ENCODE results near the gene DDHD1.
"Not testable (repeated sequence)": the region's sequence is repeated elsewhere in the genome, so short reads cannot be mapped to it uniquely, and the experiment has no call there.

The DDHD1 gene

DNA sequence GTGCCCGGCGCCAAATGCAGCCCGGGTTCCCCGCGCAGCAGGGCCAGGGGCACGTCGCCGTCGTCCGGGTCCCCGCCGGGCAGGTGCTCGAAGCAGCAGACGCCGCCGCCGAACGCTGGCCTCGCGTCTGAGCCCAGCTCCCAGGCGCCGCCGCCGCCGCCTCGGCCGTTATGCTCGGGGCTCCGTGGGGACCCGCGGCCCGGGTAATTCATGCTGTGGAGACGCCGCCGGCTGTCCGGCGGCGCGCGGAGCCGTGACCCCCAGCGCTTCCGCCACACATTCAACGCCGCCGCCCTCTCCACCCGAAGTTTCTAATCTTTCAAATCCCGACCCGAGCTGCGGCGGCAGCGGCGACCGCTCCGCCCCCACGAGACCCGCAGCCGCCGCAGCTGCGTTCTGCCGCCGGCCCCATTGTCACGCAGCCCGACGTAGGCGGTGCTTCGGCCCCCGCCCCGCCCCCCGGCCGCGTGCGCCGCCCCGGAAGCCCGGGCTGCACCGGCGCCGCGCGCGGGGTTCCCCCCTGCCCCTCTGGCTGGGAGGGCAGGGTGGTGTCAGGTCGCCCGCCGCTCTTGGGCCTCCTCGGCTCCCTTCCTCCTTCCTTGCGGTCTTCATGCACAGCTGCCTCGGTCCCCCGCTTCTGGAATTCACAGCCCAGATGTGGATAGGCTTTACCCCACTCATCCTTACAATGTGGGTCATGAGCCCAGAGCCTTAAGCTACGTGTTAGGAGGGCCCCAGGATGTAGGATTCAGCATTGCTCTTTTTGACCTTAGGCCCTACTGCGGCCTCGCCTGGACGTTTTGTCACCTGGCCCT is at the start of gene DDHD1:
DDHD1 (minus strand) TSS at position 437 of the 815 bp plus-strand sequence; CDS start at position 212, 225 bp downstream.
- DNase-seq (ENCODE audit: extremely low spot score, insufficient read length, low read depth) (peak; percentile 86), FAIRE-seq (peak; percentile 74)

DNA sequence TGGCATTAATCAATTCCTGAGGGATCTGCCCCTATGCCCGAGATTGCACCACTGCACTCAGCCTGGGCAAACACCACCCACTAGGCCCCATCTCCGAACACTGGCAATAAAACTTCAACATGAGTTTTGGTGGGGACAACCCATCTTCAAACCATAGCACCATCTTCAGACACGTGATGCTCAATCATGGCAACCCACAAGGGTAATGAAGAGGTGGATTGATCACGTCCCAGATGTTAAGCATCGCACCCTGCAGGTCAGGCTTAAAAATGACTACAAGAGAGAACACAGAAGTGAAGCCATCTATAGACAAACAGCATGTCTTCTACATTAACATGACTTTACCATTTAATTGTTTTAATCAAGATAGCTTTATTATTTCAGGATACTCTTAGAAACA is 42.8 kb upstream of the DDHD1 start:
- DNase-seq (ENCODE audit: extremely low spot score, insufficient read length, low read depth) (no peak), FAIRE-seq (no peak)

GRCh38 chr14:53193193-53193592 is 40.1 kb upstream of the DDHD1 start:
- DNase-seq (ENCODE audit: extremely low spot score, insufficient read length, low read depth), result no peak
- FAIRE-seq, result no peak

- FAIRE-seq (no peak), DNase-seq (ENCODE audit: extremely low spot score, insufficient read length, low read depth) (no peak)
Observed at GRCh38 chr14:53192052-53192760, 39.1 kb upstream of the DDHD1 start.

GRCh38 chr14:53190938-53191337 is 37.8 kb upstream of the DDHD1 start:
- FAIRE-seq, result peak; percentile 35
- no peak for DNase-seq (ENCODE audit: extremely low spot score, insufficient read length, low read depth)

DNA sequence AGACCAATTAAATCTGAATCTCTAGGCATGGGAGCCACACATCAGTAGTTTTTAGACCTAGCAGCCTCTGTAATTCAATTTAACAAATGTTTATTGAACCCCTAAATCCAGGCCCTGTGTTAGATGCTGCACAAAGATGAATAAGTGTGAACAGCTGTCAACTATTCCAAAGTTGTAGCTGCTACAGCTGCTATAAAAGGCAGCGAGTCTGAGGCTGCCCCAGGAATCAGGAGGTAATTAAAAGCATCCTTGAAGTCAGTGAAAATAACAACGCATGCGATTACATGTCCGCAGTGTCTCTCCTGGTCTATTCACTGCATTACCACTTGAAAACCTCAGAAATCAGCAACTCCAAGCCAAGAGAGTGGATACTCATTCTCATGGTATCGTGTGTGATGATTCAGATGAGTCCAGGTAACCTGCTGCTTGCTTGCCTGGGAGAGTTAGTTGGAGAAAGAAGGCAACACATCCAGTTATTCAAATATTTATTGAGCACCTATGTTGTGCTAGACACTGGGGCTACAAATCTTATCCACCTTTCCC is 34.9 kb upstream of the DDHD1 start:
- FAIRE-seq (no peak), DNase-seq (ENCODE audit: extremely low spot score, insufficient read length, low read depth) (no peak)

GRCh38 chr14:53186532-53186931 is 33.4 kb upstream of the DDHD1 start:
- DNase-seq (ENCODE audit: extremely low spot score, insufficient read length, low read depth), result no peak
- no peak for FAIRE-seq

DNA sequence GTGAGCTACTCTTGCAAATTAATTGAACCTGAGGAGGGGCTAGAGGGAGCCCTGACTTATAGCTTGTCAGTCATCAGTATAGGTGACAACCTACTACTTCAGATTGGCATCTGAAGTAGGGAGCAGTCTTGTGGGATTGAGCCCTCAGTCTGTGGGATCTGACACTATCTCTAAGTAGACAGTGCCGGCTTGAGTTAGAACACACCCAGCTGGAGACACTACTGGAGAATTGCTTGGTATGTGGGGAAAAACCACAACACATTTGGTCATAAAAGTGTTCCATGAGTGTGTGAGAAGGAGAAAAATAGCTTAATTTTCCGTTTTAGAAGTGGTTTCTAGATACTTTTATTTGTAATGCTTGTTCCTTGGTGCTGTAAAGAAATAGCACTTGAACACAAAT is 30.5 kb upstream of the DDHD1 start:
- FAIRE-seq (no peak), DNase-seq (ENCODE audit: extremely low spot score, insufficient read length, low read depth) (no peak)

DNA sequence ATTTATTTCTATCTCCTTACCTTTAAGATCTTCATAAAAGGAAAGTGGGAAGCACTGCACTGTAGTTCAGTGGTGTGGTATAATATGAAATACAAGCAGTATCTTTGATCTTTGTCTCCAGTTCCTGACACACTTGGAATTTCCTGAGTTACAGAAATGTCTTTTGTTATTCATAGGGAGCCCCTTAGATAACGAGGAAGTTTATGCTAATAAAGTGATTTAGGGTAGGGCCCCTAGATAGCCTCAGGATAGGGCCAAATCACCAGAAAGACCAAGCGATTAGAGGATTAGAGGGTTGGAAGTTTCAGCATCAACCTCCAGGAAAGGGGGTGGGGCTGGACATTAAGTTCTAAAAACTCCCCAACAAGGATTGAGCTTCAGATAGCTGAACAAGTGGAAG is 29.9 kb upstream of the DDHD1 start:
- DNase-seq (ENCODE audit: extremely low spot score, insufficient read length, low read depth), result no peak
- no peak for FAIRE-seq

- FAIRE-seq; DNase-seq (ENCODE audit: extremely low spot score, insufficient read length, low read depth): not testable (repeated sequence)
Observed at GRCh38 chr14:53181463-53182081, 28.4 kb upstream of the DDHD1 start.

- FAIRE-seq, result peak; percentile 86
- no peak for DNase-seq (ENCODE audit: extremely low spot score, insufficient read length, low read depth)
Observed at GRCh38 chr14:53180272-53181221, 27.4 kb upstream of the DDHD1 start.

DNA sequence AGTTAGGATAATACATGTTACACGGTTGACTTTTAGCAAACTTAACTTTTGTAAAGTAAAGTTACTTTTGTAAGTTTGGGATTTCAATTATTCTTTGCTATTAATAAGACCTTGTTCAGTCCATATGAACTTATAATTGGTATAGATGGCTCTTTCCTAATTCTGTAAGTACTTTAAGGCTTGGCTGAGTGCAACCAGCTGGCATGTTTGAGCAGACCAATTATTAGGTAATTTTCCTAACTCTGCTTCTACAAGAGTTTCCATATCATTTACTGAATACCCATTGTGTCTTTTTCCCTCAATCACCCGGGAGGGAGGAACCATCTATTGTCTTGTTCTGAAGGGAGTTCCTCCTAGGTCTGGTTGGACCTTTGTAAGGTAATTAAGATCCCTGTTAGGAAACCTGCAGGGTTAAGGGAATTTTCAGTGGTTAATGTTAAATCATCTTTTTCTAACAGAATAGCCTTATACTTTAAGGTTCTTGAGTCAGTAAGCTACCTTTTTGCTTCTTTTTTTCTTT is 26.4 kb upstream of the DDHD1 start:
- DNase-seq (ENCODE audit: extremely low spot score, insufficient read length, low read depth); FAIRE-seq: not testable (repeated sequence)

- no peak for FAIRE-seq
- no peak for DNase-seq (ENCODE audit: extremely low spot score, insufficient read length, low read depth)
Observed at GRCh38 chr14:53175375-53175774, 22.3 kb upstream of the DDHD1 start.

DNA sequence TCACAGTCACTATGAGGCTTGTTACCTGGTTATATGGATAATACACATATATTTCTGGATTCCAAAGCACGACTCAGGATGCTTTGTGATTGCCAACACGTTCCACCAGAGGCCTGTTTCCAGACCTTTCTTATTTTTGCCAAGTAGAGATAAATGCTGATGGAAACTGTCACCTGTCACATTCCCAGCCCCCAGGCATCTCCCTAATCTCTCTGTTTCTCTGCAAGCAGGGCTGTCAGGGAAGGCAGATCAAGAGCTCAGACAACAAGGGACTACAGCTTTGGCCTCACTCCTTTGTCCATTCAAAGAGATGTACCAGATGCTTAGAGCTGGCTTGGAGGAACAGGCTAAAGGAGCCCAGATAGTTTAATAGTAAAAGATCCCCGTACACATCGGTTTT is 21.8 kb upstream of the DDHD1 start:
- FAIRE-seq (no peak), DNase-seq (ENCODE audit: extremely low spot score, insufficient read length, low read depth) (no peak)

- FAIRE-seq, result no peak
Observed at GRCh38 chr14:53168786-53169185, 15.7 kb upstream of the DDHD1 start.

DNA sequence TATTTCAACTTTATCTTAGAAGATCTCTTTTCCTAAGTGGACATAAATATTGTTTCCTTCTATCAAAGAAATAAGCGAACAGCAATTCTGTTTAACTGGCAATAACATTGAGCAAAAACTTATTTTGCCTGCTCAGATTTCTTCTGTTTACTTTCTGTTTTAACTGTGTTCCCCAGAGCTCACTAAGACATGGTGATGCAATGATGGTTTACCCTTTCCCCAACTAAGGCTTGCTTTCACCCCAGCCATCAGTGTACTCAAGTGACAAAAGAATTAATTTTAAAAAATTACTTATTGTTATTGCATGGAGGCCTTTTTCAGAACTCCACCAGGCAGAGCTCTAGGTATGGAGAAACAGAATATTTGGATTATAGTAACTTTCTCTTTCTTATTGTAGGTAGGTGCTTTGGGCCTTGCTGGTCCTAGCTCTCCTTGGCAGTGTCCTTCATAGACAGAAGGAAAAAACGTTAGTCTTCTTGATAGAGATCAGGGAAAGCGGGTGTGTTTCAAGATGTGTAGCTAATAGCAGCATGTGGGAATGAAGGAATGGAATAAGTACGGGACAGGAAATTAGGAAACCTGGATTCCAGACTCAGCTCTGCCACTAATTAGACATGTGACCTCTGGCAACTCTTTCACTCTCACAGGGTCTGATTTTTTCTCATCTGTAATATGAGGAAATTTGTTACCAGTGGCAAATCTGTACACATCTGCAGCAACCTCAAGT is 14.6 kb upstream of the DDHD1 start:
- DNase-seq (ENCODE audit: extremely low spot score, insufficient read length, low read depth) (no peak), FAIRE-seq (no peak)

More at GRCh38 chr14:53168786-53169185, 15.7 kb upstream of the DDHD1 start:
- DNase-seq (ENCODE audit: extremely low spot score, insufficient read length, low read depth), result no peak

- DNase-seq (ENCODE audit: extremely low spot score, insufficient read length, low read depth), result no peak
- FAIRE-seq, result no peak
Observed at GRCh38 chr14:53161758-53162435, 8.8 kb upstream of the DDHD1 start.

DNA sequence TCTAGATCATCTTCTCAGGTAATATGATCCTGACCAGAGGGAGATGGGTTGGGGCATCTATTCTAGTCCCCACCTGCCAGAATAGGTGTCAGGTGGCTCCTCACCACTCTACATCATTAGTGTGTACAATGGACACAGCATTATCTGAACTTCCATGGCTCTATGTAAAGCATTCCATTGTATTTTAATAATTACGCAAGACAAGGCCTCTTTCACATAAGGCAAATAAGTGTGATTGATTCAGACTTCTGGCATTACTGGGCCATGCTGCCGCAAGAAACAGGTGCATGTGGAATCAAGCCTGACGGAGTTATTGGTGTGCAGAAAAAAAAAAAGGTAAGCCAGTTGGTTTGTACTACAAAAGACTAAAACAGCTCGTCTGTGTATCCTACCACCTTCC is 3.1 kb upstream of the DDHD1 start:
- FAIRE-seq (no peak), DNase-seq (ENCODE audit: extremely low spot score, insufficient read length, low read depth) (no peak)
